Panc1 (cell line): ENCODE results near the gene CHCHD6.

ENCODE experiments used
- POLR2AphosphoS5 ChIP-seq: IDR thresholded peaks from 2 replicates; pipeline ENCODE4 v1.6.1; 2012; ENCODE audit warnings: mild to moderate bottlenecking, low read depth, low read length, moderate library complexity
- REST ChIP-seq, 2 experiments: IDR thresholded peaks; 2 replicates each; pipeline ENCODE4 v1.6.1; 2011 to 2012; ENCODE audit warnings: low read depth in 2 of 2, control low read depth in 1 of 2, low read length in 1 of 2, mild to moderate bottlenecking in 1 of 2, moderate library complexity in 1 of 2; ENCODE audit not compliant: insufficient read depth in 1 of 2
- SIN3A ChIP-seq: IDR thresholded peaks from 2 replicates; pipeline ENCODE4 v1.6.1; 2012; ENCODE audit warnings: low read depth, mild to moderate bottlenecking, low read length, moderate library complexity, borderline replicate concordance; ENCODE audit not compliant: insufficient read depth
- TF ChIP-seq, protein P1 (sequence below): fragments of 450-650 bp; IDR thresholded peaks from 2 replicates; pipeline ENCODE4 v1.5.1; 2017; ENCODE audit warnings: mild to moderate bottlenecking

- TF ChIP-seq, protein P1, sequence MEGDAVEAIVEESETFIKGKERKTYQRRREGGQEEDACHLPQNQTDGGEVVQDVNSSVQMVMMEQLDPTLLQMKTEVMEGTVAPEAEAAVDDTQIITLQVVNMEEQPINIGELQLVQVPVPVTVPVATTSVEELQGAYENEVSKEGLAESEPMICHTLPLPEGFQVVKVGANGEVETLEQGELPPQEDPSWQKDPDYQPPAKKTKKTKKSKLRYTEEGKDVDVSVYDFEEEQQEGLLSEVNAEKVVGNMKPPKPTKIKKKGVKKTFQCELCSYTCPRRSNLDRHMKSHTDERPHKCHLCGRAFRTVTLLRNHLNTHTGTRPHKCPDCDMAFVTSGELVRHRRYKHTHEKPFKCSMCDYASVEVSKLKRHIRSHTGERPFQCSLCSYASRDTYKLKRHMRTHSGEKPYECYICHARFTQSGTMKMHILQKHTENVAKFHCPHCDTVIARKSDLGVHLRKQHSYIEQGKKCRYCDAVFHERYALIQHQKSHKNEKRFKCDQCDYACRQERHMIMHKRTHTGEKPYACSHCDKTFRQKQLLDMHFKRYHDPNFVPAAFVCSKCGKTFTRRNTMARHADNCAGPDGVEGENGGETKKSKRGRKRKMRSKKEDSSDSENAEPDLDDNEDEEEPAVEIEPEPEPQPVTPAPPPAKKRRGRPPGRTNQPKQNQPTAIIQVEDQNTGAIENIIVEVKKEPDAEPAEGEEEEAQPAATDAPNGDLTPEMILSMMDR, result no peak
- TF ChIP-seq SIN3A (no peak), POLR2AphosphoS5 (no peak), REST (IDR thresholded peaks at IDR 0.05; ENCODE audit: insufficient read depth in 1 of 2, low read depth in 2 of 2, low read length in 1 of 2) (no peak)
These were observed 40.3 kb upstream of the CHCHD6 start for GRCh38 chr3:126663750-126664149.
